ENCODE results near the gene PRKCI.

The PRKCI gene

DNA sequence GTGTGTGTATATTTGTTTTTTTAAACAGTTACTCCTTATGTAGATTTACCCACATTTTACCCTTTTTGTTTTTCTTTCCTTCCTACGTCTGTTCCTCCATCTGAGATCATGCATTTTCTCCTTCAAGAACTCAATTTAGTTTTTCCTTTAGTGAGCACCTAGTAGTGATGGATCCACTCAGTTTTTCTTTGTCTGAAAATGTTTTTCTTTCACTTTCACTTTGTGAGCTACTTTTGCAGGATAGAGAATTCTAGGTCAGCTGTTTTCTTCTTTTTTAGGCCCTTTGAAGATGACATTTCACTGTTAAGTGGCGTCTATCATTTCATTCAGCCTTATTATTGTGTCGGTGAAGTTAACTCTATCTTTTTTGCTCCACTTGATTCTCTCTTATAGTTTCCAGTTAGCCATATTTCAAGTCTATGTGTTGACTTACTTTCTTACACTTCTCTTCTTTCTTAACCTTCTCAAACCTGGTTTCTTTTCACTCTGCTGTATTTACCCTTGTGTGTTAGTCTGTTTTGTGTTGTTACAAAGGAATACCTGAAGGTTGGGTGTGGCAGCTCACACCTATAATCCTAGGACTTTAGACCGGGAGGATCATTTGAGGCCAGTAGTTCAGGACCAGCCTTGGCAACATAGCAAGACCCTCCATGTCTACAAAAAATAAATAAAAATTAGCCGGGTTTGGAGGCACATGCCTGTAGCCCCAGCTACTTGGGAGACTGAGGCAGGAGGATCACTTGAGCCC is 55.8 kb downstream of the PRKCI start:
- Histone ChIP-seq H3K4me3 (ENCODE audit: insufficient read depth, low read depth, low read length) (no peak overlapping the region), H3K4me1 (ENCODE audit: control insufficient read depth, insufficient read depth, low read length) (no peaks in the 10 kb centered on the region), H3K27ac (ENCODE audit: insufficient read depth, low read depth, low read length, poor library complexity, severe bottlenecking) (no peak overlapping the region), H3K27me3 (ENCODE audit: control insufficient read depth, insufficient read depth, low read length, poor library complexity, severe bottlenecking) (no peaks in the 10 kb centered on the region), H3K9me3 (ENCODE audit: control insufficient read depth, low read length) (no peaks in the 10 kb centered on the region), H3K36me3 (ENCODE audit: control insufficient read depth, insufficient read depth, low read length) (peaks cover 8% of the 10 kb centered on the region)
- WGBS, 2 experiments: 91 to 97% methylated on average over 5 of the region's 5 CpGs

DNA sequence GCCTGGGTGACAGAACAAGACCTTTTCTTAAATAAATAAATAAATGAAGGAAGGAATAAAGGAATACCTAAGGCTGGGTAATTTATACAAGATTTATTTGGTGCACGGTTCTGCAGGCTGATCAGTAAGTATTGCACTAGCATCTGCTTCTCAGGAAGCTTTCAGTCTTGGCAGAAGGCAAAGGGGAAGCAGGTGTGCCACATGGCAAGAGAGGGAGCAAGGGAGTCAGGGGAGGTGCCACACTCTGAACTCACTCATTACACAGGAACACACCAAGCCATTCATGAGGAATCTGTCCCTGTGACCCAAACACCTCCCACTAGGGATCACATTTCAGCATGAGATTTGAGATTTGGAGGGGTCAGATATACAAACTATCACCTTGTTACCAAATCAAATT is 56.4 kb downstream of the PRKCI start:
- no peaks in the 10 kb centered on the region for H3K27me3 ChIP-seq (ENCODE audit: control insufficient read depth, insufficient read depth, low read length, poor library complexity, severe bottlenecking)
- H3K4me3 ChIP-seq (ENCODE audit: insufficient read depth, low read depth, low read length): no peak overlapping the region
- H3K27ac ChIP-seq (ENCODE audit: insufficient read depth, low read depth, low read length, poor library complexity, severe bottlenecking): no peak overlapping the region
- 87 to 93% methylated on average over 1 of the region's 1 CpG for WGBS, 2 experiments
- no peaks in the 10 kb centered on the region for H3K4me1 ChIP-seq (ENCODE audit: control insufficient read depth, insufficient read depth, low read length)
- H3K36me3 ChIP-seq (ENCODE audit: control insufficient read depth, insufficient read depth, low read length): peaks cover 8% of the 10 kb centered on the region
- H3K9me3 ChIP-seq (ENCODE audit: control insufficient read depth, low read length): no peaks in the 10 kb centered on the region

DNA sequence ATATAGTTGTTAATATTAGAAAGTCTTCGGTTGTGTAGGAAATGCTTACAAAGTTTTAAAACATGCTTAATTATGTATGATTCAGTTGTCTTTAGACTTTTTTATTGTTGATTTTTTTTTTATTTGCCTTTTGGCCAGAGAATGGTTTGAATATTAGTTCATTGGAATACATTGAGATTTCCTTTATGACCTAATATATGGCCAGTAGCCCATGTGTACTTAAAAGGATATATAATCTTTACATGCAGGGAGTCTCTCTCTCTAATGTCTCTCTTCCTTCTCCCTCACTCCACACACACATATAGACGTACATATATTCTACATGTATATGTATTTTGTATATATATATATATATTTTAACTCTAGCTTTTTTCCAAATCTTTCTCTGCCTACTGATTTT is 68.0 kb downstream of the PRKCI start:
- H3K27ac ChIP-seq (ENCODE audit: insufficient read depth, low read depth, low read length, poor library complexity, severe bottlenecking): no peak overlapping the region
- H3K9me3 ChIP-seq (ENCODE audit: control insufficient read depth, low read length): no peaks in the 10 kb centered on the region
- H3K4me1 ChIP-seq (ENCODE audit: control insufficient read depth, insufficient read depth, low read length): no peaks in the 10 kb centered on the region
- WGBS, 2 experiments: 93 to 100% methylated on average over 1 of the region's 2 CpGs
- no peaks in the 10 kb centered on the region for H3K27me3 ChIP-seq (ENCODE audit: control insufficient read depth, insufficient read depth, low read length, poor library complexity, severe bottlenecking)
- H3K4me3 ChIP-seq (ENCODE audit: insufficient read depth, low read depth, low read length): no peak overlapping the region
- H3K36me3 ChIP-seq (ENCODE audit: control insufficient read depth, insufficient read depth, low read length): peaks cover 4% of the 10 kb centered on the region

DNA sequence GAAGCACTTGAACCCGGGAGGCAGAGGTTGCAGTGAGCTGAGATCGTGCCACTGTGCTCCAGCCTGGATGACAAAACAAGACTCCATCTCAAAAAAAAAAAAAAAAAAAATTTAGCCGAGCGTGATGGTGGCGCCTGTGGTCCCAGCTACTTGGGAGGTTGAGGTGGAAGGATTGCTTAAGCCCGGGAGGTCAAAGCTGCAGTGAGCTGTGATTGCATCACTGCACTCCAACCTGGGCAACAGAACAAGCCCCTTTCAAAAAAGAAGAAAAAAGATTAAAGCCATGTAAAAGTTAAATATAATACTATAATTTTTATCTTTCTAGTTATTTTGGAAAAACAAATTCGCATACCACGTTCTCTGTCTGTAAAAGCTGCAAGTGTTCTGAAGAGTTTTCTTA is 73.4 kb downstream of the PRKCI start:
- Histone ChIP-seq H3K27ac (ENCODE audit: insufficient read depth, low read depth, low read length, poor library complexity, severe bottlenecking) (no peak overlapping the region), H3K27me3 (ENCODE audit: control insufficient read depth, insufficient read depth, low read length, poor library complexity, severe bottlenecking) (no peaks in the 10 kb centered on the region), H3K4me1 (ENCODE audit: control insufficient read depth, insufficient read depth, low read length) (no peaks in the 10 kb centered on the region), H3K36me3 (ENCODE audit: control insufficient read depth, insufficient read depth, low read length) (peaks cover 7% of the 10 kb centered on the region), H3K4me3 (ENCODE audit: insufficient read depth, low read depth, low read length) (no peak overlapping the region), H3K9me3 (ENCODE audit: control insufficient read depth, low read length) (no peaks in the 10 kb centered on the region)
- WGBS, 2 experiments: 93 to 96% methylated on average over 4 to 8 of the region's 8 CpGs

DNA sequence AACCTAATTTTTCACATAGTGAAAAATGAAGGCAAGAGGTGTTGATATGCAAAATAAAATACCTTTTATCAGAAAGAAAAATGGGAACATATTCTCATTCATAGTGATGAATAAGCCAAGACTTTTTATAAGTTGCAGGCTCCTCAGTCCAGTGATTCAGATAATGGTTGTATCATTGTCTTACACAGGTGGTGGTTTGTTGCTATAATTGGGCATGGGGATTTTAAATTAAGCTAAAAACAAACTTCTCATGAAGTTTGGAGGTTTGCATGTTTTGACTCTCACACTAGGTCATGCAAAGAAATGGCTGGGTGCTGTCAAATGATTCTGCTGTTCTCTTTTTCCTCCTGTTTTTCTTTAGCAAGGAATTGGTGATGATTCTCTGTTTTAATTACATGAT is 74.5 kb downstream of the PRKCI start:
- H3K4me1 ChIP-seq (ENCODE audit: control insufficient read depth, insufficient read depth, low read length): no peaks in the 10 kb centered on the region
- H3K4me3 ChIP-seq (ENCODE audit: insufficient read depth, low read depth, low read length): no peak overlapping the region
- H3K36me3 ChIP-seq (ENCODE audit: control insufficient read depth, insufficient read depth, low read length): peaks cover 7% of the 10 kb centered on the region
- H3K9me3 ChIP-seq (ENCODE audit: control insufficient read depth, low read length): no peaks in the 10 kb centered on the region
- no peaks in the 10 kb centered on the region for H3K27me3 ChIP-seq (ENCODE audit: control insufficient read depth, insufficient read depth, low read length, poor library complexity, severe bottlenecking)
- no peak overlapping the region for H3K27ac ChIP-seq (ENCODE audit: insufficient read depth, low read depth, low read length, poor library complexity, severe bottlenecking)

DNA sequence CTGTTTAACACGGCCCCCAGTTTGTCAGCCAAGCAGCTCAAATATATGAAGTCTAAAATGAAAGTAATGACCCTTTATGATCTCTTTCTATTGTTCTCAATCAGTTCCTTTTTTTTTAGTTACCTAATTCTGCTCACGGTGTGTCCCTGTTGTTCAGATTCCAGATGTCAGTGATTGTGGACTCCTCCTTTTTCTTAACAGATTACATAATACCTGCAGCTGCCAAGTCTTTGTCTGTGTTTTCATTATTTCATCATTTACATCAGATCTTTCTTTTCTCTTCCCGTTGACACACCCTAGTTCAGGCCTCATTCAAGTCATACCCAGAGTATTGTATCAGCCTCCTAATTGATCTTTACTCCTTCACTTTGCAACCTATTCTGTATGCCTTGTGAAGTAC is 79.2 kb downstream of the PRKCI start:
- Histone ChIP-seq H3K4me3 (ENCODE audit: insufficient read depth, low read depth, low read length) (no peak overlapping the region), H3K4me1 (ENCODE audit: control insufficient read depth, insufficient read depth, low read length) (no peaks in the 10 kb centered on the region), H3K27ac (ENCODE audit: insufficient read depth, low read depth, low read length, poor library complexity, severe bottlenecking) (no peak overlapping the region), H3K9me3 (ENCODE audit: control insufficient read depth, low read length) (no peaks in the 10 kb centered on the region), H3K27me3 (ENCODE audit: control insufficient read depth, insufficient read depth, low read length, poor library complexity, severe bottlenecking) (no peaks in the 10 kb centered on the region), H3K36me3 (ENCODE audit: control insufficient read depth, insufficient read depth, low read length) (peaks cover 7% of the 10 kb centered on the region)
- 95% methylated on average over 3 of the region's 3 CpGs for WGBS, 2 experiments

DNA sequence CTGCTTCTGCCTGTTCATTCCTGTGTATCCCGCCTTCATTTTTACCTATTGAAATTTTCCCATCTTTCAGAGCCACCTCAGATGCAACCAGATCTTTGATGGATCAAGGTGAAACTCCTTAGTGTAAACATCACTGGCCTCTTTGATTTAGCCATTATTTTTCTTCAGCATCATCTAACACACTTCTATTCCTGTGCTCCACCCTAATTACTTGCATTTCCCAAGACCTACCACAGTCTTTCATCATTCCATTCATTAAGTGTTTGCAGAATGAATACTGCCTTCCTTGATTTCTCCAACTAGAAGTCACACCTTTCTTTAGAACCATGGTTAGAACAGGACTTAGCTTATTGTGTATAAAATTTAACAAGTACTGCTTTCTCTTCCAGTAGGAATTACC is 79.8 kb downstream of the PRKCI start:
- H3K27ac ChIP-seq (ENCODE audit: insufficient read depth, low read depth, low read length, poor library complexity, severe bottlenecking): no peak overlapping the region
- peaks cover 4% of the 10 kb centered on the region for H3K36me3 ChIP-seq (ENCODE audit: control insufficient read depth, insufficient read depth, low read length)
- no peaks in the 10 kb centered on the region for H3K9me3 ChIP-seq (ENCODE audit: control insufficient read depth, low read length)
- no peaks in the 10 kb centered on the region for H3K27me3 ChIP-seq (ENCODE audit: control insufficient read depth, insufficient read depth, low read length, poor library complexity, severe bottlenecking)
- H3K4me3 ChIP-seq (ENCODE audit: insufficient read depth, low read depth, low read length): no peak overlapping the region
- 85 to 86% methylated on average over 1 of the region's 1 CpG for WGBS, 2 experiments
- no peaks in the 10 kb centered on the region for H3K4me1 ChIP-seq (ENCODE audit: control insufficient read depth, insufficient read depth, low read length)

DNA sequence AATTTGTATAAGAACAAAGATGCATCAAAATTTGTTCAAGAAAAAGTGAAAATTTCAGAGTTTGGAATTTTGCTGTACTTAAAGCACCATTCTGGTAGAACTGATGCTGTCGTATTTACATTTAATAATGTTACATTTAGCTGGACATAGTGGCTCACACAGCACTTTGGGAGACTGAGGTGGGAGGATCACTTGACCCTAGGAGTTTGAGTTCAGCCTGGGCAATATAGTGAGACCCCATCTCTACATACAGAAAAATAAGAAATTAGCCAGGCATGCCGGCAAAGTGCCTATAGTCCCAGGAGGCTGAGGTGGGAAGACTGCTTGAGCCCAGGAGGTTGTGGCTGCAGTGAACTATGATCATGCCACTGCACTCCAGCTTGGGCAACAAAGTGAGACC is 83.8 kb downstream of the PRKCI start:
- no peaks in the 10 kb centered on the region for H3K27me3 ChIP-seq (ENCODE audit: control insufficient read depth, insufficient read depth, low read length, poor library complexity, severe bottlenecking)
- 93 to 95% methylated on average over 2 of the region's 2 CpGs for WGBS, 2 experiments
- no peaks in the 10 kb centered on the region for H3K9me3 ChIP-seq (ENCODE audit: control insufficient read depth, low read length)
- no peak overlapping the region for H3K27ac ChIP-seq (ENCODE audit: insufficient read depth, low read depth, low read length, poor library complexity, severe bottlenecking)
- no peaks in the 10 kb centered on the region for H3K4me1 ChIP-seq (ENCODE audit: control insufficient read depth, insufficient read depth, low read length)
- no peaks in the 10 kb centered on the region for H3K36me3 ChIP-seq (ENCODE audit: control insufficient read depth, insufficient read depth, low read length)
- no peak overlapping the region for H3K4me3 ChIP-seq (ENCODE audit: insufficient read depth, low read depth, low read length)

DNA sequence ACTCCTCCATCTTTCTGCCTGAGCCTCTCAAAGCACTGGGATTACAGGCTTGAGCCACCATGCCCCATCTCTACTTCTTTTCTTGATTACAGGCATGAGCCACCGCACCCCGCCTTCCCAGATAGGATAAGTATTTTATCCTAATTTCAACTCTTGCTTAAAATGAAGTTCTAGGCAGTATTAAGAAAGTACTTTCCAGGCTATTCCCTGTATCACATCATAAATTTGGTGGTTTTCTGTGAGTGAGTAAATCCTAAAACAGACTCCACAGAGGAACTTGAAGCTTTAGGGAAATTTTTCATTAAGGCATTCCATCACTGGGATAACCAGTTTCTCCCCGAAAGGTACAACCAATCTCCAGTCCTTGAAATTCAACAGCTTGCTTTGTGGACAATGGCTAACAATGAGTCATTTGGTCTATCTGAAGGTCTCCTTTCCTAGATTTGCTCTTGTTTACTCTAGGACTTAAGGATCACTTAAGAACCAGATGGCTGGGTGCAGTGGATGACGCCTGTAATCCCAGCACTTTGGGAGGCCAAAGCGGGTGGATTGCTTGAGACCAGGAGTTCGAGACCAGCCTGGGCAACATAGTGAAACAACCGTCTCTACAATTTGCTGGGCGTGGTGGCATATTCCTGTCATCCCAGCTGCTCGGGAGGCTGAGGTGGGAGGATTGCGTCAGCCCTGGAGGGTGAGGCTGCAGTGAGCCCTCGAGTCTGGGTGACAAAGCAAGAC is 85.6 kb downstream of the PRKCI start:
- Histone ChIP-seq H3K27ac (ENCODE audit: insufficient read depth, low read depth, low read length, poor library complexity, severe bottlenecking) (no peak overlapping the region), H3K4me3 (ENCODE audit: insufficient read depth, low read depth, low read length) (no peak overlapping the region)
- WGBS, 2 experiments: 89 to 92% methylated on average over 9 to 11 of the region's 11 CpGs

DNA sequence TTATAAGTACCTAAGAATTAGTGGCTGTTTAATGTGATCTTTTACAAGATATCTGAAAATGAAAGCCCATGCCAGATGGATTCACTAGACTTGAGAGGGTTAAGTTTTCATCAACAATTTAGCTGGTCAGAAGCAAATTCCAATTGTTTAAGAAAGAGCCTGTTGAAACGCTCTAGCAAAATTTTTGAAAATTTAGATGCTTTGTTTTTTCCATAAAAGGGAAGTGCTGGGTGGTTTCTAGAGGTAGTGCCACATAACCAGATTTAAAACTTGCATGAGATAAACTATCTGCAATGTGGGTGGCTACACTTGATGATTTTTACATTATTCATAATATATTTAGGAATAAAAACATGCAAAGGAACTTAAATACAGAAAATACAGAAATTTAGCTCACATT is 86.8 kb downstream of the PRKCI start:
- Histone ChIP-seq H3K4me3 (ENCODE audit: insufficient read depth, low read depth, low read length) (no peak overlapping the region), H3K36me3 (ENCODE audit: control insufficient read depth, insufficient read depth, low read length) (no peaks in the 10 kb centered on the region), H3K27ac (ENCODE audit: insufficient read depth, low read depth, low read length, poor library complexity, severe bottlenecking) (no peak overlapping the region), H3K4me1 (ENCODE audit: control insufficient read depth, insufficient read depth, low read length) (no peaks in the 10 kb centered on the region), H3K27me3 (ENCODE audit: control insufficient read depth, insufficient read depth, low read length, poor library complexity, severe bottlenecking) (no peaks in the 10 kb centered on the region), H3K9me3 (ENCODE audit: control insufficient read depth, low read length) (no peaks in the 10 kb centered on the region)
- 87 to 100% methylated on average over 1 of the region's 1 CpG for WGBS, 2 experiments

More for the DNA sequence above, 85.6 kb downstream of the PRKCI start:
- no peaks in the 10 kb centered on the region for H3K36me3 ChIP-seq (ENCODE audit: control insufficient read depth, insufficient read depth, low read length)
- no peaks in the 10 kb centered on the region for H3K27me3 ChIP-seq (ENCODE audit: control insufficient read depth, insufficient read depth, low read length, poor library complexity, severe bottlenecking)
- H3K9me3 ChIP-seq (ENCODE audit: control insufficient read depth, low read length): no peaks in the 10 kb centered on the region
- H3K4me1 ChIP-seq (ENCODE audit: control insufficient read depth, insufficient read depth, low read length): no peaks in the 10 kb centered on the region
